M059J (cell line): ENCODE results near the gene NSF. TPM values are rescaled to one million over a fixed set of nuclear protein-coding genes. Genes with fewer than 3 reads are reported as not detected.
"Not testable (repeated sequence)": the region's sequence is repeated elsewhere in the genome, so short reads cannot be mapped to it uniquely, and the experiment has no call there.

ENCODE experiments used
- DNase-seq: peaks from one replicate; pipeline ENCODE4 v3.0.0-alpha.2; 2012; ENCODE audit warnings: low read depth
- total RNA-seq: library from RNA; depleted of rRNA; stranded (reverse); fragments of >200 nt; shearing (Covaris generic); gene quantifications from 2 replicates; pipeline ENCODE4 v1.2.3, GENCODE V29; 2014; rRNA removed

NSF gene
- 57.4 and 76.7 TPM in 2 replicates for total RNA-seq

DNA sequence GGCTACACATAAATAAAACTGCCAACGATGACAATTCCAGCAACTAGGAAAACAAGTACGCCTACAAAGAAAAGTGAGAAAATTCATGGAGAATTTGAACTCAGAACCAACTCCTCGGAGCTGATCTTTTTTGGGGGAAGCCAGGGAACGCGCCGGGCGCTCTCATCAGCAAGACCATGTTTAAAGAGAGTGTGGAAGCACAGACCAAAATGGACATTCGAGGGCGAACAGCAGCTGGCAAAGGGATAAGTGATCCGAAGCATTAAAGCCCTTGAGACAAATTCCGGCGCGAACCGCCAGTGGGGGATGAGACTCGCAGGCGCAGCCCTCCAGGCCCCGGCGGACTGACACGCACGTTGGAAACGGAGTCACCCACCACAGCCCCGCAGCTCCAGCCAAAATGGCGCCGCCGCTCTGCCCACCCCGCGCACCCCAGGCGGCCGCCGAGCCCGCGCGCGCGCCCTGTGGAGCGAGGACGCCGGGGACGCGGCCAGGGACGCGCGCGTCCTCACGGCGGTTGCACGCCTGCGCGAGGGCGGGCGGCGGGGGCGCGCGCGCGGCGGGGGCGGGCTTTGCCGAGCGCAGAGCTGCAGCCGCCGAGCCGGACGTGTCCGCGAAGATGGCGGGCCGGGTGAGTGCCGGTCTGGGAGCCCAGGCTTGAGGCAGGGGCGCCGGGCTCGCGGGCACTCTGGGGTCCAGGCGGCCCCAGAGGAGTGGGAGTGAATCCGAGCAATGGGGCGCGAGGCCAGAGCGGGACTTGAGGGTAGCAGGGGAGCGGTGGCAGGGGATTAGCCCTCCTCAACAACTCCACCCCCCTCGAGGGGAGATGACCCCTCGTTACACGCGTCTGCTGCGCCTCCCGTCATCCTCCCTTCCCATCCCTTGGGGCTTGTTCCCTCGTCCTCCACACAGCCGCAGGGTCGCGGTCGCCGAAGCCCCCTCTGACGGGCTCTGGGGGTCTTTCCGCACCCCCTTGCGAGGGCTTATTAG is at the start of gene NSF:
NSF (plus strand) TSS at position 513 of the 990 bp plus-strand sequence; CDS start at position 620, 107 bp downstream.
- DNase-seq = not testable (repeated sequence)

DNA sequence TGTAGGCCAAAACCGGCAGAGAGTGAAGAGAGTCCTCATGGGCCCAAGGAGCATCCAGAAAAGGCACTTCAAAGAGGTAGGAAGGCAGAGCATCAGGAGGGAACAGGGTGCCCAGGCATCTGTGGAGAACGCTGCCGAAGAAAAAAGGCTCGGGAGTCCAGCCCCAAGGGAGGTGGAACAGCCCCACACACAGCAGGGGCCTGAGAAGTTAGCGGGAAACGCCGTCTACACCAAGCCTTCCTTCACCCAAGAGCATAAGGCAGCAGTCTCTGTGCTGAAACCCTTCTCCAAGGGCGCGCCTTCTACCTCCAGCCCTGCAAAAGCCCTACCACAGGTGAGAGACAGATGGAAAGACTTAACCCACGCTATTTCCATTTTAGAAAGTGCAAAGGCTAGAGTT is 41.9 kb upstream of the NSF start:
- DNase-seq = not testable (repeated sequence)

DNA sequence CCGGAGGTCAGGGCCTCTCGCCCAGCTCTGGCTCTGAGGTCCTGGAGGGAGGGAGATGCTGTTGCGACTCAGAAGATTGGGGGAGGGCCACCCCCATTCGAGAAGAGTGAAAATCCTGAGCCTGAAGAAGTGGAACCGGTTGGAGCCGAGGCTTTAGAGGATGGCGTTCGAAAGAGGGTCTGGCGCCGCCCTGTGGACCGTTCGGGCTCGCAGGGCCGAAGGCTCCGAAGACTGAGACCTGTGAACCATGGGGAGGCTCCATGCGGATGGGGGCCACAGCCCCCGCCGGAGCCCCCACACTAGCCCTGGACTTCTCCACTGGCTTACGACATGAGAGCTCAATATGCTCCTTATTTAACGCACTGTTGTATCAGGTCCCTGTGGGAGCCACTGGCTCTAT is 31.3 kb upstream of the NSF start:
- DNase-seq = not testable (repeated sequence)

GRCh38 chr17:46560048-46560447 is 30.4 kb upstream of the NSF start:
- not testable (repeated sequence) for DNase-seq

DNA sequence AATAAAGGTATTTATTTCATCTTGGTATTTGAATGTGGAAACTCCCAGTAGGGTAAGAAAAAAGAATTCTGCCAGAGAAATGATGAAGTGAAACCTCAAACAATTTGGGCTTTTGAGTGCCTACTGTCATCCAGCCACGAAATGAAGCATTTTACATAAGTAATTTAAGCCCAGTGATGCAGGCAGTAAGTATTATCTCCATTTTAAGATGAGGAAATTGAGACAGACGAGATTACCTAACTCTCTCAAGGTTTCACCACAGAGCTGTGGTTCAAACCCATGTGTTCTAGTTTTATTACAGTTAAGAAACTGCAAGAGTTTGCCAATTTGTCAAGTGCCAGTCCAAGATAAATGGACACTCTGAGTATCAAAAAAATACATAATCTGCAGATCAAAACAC is 24.2 kb upstream of the NSF start:
- not testable (repeated sequence) for DNase-seq

DNA sequence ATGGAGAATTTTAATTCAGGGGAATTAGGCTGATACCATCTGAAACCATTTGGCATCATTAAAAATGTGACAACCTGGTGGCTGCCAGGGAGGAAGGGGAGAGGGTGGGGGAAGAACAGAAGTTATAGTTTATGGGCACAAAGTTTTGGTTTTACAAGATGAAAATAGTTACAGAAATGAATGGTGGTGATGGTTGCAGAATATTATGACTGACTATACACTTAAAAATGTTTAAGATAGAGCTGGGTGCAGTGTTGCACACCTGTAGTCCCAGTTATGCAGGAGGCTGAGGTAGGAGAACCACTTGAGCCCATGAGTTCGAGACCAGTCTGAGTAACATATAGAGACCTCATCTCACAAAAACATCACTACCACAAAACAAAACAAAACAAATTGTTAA is 23.5 kb upstream of the NSF start:
- not testable (repeated sequence) for DNase-seq

- not testable (repeated sequence) for DNase-seq
Measured at GRCh38 chr17:46571796-46572195, 18.7 kb upstream of the NSF start.

DNA sequence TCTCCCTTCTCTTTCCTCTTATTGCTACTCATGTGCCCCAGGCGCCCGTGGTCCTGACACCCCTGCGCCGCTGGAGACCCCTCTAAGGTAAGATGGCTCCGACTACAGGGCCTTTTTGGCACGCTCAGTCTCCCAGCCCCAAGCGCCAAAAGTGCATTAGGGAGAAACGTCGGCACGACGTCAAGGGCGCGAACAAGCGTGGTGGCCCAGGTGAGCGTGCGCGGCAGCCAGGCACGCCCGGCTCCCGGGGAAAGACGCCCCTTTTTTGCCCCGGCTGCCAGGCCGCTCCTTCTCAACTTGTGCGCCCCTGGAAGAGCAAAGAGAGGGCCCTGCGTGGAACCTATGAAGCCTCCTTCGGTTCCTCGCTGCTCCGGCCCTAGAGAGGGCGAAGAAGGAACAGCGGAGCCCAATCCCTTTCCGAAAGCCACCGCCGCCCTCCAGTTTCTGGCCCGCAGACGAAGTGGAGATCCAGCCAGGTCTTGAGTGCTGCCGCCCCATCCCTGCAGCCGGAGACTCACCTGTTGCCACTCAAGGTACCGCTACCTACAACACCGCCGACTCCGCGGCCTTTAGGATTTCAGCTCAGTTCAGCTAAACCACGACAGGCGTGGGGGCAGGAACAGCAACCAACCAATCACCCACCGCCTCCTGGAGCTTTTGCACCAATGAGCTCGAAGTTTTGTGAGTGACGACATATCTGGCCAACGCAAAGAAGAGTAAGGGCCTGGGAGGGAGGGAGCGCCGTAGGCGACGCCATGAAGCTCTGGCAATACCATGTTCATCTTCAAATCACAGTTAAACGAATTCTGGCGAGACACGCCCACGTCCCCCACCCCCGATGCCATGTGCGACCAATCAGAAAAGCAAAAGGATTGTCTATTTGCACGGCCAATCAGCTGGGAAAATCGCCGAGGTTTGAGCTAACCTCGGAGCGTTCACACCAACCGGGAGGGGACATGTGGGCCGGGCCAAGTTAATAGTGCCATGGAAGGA is 11.1 kb upstream of the NSF start, which contains the start of gene ARL17A:
ARL17A (minus strand) TSS at position 609 of the 993 bp plus-strand sequence. CDS start 3,369 bp downstream, outside the sequence.
- not testable (repeated sequence) for DNase-seq

DNA sequence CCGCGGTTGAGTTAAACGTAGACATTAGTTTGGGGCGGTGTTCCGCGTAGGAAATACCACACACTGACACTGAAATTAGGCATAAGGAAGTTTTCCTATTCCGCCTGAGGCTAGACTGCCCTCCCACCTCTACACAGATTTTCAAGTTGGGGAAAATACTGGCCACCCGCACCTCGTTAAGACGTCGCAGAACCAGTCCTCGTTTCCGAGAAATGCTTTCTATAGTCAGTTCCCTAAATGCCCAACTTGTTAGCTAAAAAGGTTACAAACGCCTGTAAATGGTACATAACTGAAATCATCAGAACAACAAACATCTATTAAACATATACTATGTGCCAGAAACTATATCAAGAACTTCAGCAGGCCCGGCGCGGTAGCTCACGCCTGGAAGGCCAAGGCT is 10.4 kb upstream of the NSF start:
- not testable (repeated sequence) for DNase-seq

- DNase-seq = not testable (repeated sequence)
Measured at GRCh38 chr17:46585444-46585843, 5.0 kb upstream of the NSF start.

- DNase-seq = not testable (repeated sequence)
Measured at GRCh38 chr17:46591332-46591731, 863 bp downstream of the NSF start.

GRCh38 chr17:46598344-46598931 is 8.0 kb downstream of the NSF start:
- DNase-seq = not testable (repeated sequence)

- not testable (repeated sequence) for DNase-seq
Measured at GRCh38 chr17:46600767-46601166, 10.3 kb downstream of the NSF start.

DNA sequence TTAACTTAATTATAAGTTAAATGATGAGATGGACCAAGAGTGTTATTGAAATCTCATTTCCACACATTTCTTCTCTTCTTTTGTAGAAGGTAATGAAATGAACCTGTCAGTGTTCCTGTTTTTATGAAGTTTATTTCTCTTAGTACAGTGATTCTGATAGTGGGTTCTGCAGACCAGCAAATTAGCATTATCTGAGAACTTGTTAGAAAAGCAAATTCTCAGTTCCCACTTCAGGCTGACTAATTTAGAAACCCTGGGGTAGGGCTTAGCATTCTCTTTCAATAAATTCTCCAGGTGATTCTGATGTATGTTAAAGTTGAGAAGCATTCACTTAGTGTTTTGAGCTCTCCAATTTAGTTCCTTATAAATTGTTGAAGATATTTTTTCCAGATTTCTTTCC is 12.7 kb downstream of the NSF start:
- not testable (repeated sequence) for DNase-seq

GRCh38 chr17:46611304-46611703 is 20.8 kb downstream of the NSF start:
- not testable (repeated sequence) for DNase-seq

DNA sequence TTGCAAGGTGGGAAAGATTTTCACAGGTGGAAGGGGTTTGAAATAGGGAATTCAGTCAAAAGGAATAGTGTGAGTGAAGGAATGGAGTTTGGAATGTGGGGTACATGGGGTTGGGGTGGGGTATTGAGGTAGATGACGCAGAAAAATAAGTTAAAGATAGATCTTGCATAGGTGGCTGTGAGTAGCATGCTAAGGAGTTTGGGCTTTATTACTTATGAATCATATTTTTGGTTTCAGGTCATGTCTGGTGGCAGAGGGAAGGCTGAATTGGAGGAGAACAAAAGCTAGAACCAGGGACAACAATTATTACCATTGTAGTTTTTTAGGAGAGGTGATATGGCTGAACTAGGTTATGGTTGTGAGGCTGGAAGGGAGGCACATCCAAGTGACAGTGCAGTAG is 23.4 kb downstream of the NSF start:
- not testable (repeated sequence) for DNase-seq

DNA sequence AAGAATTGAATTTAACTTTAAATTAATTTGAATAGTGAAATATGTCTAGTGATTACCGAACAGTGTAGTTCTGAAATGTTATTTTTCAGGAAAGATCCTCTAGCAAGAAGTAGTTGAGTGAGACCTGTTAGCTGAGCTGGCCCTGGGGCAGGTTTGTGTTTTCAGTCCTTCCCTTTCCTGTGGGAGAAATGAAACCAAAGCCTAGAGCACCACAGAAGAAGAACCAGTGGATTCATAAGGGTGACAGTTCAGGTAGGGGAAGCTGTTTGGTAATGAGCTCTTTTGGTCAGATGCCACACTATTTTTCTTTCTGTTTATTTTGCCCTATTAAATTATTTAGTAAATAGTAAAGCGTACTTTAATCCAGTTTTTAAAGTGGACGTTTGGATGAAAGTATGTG is 26.7 kb downstream of the NSF start:
- DNase-seq = not testable (repeated sequence)

DNA sequence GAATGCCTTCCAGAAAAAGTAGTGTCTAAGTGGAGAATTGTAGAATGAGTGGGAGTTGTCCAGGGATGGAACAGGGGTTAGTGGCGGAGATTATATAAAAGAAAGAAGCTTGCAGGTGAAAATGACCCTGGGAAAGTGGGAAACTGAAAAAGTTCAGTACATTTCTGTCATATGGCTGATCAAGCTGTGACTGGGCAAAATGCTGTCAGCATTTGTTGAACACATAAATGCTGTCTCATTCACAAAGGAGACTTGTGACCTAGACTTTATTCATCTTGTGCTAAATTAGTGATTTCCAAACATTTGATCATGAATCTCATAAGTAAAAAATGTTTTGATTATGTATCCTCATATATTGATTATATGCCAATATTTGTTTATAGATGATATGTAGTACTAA is 28.5 kb downstream of the NSF start:
- not testable (repeated sequence) for DNase-seq

DNA sequence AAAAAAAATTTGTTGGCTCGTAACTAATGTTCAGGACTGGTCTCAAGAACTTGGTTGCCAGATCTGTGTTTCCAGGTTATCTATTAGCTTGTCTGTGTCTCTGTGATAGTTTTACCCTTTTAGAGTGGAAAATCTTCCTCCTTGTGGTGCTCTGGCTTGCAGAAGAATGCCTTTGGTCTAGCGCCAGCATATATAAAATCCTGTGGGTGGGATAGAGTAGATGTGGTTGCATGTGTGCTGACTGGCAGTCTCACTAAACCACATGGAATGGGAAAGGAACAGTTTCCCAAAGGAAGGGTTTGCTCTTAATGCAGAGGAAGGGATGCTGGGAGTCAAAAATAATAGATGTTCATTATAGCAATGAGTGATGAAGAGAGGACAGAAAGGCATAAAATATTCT is 33.3 kb downstream of the NSF start:
- not testable (repeated sequence) for DNase-seq

DNA sequence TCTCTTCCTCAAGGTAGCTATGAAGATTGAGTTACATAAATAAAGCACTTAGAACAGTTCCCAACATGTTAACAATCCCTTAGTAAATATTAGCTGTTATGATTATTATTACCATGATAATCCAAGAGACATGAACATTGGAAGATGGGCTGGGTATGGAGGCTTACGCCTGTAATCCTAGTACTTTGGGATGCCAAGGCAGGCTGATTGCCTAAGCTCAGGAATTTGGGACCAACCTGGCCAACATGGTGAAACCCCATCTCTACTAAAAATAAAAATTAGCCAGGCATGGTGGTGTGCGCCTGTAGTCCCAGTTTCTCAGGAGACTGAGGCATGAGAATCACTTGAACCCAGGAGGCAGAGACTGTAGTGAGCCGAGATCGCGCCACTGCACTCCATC is 34.3 kb downstream of the NSF start:
- not testable (repeated sequence) for DNase-seq

DNA sequence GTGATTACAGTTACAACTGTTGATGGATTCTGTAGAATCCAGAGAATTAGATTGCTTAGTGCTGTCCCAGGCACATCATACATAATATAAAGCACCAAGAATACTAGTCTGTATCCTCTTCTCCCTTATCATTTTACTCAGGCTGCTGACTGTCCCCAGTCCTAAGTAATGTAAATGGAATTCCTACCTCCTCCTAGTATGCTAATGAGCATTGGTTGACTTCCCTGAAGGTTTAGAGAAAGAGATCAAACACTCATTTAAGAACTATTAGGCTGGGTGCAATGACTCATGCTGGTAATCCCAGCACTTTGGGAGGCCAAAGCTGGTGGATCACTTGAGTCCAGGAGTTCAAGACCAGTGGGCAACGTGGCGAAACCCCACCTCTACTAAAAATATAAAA is 37.0 kb downstream of the NSF start:
- not testable (repeated sequence) for DNase-seq
